Glomerular visceral epithelial cell (primary cell): Measurements from ENCODE around the gene GPC1.

Experiments used
- DNase-seq: peaks from one replicate; pipeline ENCODE4 v3.0.0-alpha.2; 2016; ENCODE audit errors: extremely low spot score

Gene GPC1

GRCh38 chr2:240456447-240457222 is 21.2 kb downstream of the GPC1 start:
- no peak for DNase-seq

DNA sequence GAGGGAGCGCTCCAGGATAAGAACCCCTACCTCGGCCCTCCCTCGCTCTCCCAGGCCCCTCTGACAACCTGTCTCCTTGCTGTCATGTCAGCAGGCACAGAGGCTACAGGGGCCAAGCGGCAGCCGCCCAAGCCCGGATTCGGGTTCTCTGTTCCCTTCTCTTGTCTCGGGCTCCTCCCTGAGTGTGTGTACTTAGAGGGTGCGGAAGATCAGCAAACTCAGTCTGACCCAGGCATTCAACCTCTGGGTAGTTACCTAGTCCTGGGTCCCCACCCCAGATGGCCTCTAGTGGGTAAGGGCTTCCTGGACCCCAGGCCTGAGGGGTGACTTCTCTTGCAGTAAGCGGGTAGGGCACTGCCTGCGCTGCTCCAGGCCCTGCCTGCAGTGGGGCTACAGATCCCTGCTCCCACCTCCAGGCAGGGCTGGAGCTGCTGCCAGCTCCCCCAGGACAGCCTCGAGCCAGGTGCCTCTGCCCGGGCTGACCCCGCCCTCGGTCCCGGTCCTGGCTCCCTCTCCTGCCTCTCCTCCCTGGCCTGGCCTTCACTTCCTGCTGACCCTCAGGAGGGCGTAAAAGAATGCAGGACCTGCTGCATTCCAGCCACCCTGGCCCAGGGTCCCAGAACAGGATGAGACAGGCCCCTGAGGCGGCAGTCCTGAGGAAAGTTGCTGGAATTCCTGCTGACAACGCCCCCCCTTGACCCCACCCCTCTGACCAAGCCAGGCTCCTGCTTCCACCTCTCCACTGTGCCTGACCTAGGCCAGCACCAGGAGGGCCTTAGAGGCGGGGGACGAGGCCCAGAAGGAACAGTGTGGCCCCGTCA is 22.0 kb downstream of the GPC1 start:
- no peak for DNase-seq

DNA sequence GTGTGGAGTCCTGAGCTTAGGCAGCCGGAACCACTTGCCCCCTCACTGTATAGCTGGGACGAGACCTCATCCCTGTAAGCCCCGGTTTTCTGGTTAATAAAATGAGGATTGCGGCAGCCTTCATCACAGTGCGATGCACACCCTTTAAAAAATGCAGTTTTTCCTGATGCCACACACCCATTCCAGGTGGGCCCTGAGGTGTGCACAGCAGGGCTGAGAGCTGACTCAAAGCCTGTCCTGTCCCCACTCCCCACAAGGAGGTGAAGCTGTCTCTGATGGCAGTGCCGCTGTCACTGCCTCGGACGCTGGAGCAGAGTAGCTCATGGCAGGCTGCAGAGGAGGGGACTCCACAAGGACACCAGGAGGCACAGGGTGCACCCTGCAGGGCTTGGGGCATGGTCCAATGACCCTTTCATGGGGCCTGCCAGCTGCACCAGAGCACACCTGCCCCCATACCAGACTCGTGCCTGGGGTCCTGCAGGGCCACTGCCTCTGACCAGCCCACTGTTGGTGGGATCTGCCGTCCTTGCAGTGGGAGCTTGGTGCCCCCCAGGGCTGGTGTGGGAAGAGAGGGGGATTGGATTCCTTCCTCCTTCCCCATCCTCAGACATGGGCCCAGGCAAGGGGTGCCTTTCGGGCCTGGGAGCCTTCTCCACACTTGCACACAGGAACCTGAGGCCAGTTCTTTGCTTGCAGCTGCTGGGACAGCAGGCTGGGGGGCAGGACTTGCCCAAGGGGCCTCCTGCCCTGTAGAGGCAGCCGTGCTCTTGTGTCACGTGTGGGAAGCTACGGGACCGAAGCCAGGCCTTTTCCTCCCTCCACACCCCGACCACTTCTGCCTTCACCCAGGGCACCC is 22.8 kb downstream of the GPC1 start:
- no peak for DNase-seq

DNA sequence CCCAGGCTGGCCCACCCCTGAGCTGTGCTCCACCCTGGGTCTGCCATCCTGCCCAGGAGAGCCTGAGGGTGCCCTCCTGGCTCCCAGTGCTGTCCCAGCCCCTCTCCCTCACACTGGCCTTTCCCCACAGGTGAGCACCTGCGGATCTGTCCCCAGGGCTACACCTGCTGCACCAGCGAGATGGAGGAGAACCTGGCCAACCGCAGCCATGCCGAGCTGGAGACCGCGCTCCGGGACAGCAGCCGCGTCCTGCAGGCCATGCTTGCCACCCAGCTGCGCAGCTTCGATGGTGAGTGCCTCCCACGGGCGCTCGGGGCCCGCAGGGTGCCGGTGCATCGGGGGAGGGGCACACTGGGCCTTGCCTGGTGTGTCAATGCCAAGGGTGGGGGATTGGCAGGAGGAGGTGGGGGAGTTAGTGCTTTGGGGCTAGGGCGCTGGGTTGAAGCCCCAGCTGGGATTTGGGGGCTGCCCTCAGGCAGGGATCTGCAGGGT is 23.5 kb downstream of the GPC1 start:
- no peak for DNase-seq

DNA sequence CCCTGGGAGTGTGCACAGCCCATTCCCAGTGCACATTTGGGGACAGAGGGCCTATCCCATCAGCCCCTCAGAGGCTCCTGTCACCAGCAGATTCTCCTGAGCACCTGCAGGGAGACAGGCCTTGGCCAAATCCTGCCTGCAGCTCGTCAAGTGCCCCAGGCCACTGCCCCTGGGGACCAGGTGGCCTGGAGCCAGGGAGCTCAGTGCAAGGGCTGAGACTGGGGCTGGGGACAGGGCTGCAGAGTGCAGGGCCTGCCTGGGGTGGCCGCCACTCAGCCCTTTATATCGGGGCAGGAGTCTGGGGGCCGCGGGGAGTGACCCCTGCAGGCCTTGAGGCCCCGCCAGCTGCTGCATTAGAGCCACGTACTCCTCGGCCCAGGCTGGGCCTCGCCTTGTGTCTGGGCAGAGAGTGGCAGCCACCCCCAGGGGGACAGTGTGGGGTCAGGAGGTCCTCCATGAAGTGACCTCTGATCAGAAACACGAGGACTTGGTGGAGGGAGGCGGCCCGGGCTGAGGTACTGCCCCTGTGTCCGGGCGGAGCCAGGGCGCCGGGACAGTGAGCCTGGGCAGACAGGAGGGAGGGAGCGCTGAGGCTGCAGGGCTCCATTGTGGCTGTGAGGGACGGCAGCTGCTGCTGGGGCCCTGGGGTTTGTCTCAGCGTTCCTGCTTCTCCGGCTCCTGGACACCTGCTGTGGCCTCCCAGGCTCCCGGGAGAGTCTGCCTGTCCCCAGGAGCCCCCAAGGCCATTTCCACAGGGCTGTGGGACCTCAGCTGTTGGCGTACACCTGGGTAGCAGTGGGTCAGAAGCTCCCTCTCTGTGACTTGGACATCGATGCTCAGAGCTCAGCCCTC is 24.2 kb downstream of the GPC1 start:
- no peak for DNase-seq

GRCh38 chr2:240460253-240460711 is 24.8 kb downstream of the GPC1 start:
- DNase-seq: no peak

DNA sequence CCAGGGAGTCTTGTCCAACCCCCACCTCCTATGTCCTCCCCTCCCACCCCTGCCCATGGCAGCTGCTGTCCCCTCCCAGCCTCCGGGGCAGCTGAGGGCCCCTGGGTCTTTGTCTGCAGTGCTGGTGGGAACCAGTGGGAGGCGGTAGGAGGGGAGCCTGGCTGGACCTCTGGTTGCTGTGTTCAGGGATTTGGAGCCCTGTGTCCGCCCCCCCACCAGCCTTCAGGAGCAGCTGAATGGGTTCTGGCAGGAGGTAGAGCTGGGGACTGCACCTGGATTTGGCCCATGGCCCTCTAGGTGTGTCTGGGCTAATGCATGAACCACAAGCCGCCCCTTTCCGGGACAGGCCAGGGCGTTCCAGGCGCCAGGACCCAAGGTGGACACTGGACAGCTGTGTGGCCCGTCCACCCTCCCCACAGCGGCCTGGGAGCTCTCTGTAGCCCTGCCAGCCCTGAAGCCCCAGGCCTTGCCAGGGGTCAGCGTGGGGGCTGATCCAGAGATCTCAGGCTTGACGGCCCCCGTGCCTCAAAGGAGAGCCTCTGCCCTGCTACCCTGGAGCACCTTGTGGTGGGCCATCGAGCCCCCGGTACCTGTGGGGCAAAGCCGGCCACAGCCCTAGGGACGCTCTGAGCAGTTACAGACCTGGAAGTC is 25.4 kb downstream of the GPC1 start:
- no peak for DNase-seq

DNA sequence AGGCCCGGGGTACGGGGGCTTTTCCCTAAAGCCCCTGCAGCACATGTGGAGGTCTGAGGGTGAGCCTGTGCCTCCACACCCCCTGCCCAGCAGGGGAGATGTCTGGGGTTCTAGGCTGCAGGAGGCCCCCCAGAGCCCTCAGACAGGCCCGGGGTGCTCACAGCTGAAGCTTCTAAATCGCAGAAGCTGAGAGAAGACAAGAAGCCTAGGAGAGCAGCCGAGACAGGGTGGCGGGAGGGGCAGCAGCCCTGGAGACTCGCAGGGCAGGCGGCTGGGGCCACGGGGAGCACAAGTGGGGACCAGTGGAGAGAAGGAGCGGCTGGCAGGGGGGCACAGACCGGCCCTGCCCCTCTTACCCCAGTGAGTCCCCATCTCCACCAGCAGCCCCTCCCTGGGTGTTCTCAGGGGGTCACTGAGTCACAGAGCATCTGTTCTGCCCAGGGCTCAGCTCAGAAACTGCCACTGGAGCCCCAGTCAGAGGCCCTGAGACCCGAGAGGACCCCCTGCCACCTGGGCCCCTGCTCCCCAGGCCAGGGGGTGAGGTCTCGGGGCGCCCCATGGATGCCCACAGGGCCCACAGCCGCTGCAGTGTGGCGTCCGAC is 26.1 kb downstream of the GPC1 start:
- no peak for DNase-seq

DNA sequence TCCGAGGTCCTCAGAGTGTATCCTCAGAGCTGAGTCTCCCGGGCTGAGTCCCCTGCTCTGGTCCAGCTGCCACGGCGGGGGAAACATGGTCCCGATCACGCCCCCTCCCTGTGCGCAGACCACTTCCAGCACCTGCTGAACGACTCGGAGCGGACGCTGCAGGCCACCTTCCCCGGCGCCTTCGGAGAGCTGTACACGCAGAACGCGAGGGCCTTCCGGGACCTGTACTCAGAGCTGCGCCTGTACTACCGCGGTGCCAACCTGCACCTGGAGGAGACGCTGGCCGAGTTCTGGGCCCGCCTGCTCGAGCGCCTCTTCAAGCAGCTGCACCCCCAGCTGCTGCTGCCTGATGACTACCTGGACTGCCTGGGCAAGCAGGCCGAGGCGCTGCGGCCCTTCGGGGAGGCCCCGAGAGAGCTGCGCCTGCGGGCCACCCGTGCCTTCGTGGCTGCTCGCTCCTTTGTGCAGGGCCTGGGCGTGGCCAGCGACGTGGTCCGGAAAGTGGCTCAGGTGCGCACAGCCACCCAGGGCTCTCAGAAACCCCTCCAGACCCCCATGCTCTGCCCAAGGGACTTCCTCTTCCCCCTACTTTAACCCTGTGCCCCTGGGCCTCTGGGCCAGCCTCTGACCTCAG is 26.7 kb downstream of the GPC1 start:
- DNase-seq: no peak

- no peak for DNase-seq
Observed at GRCh38 chr2:240462707-240463273, 27.3 kb downstream of the GPC1 start.

GRCh38 chr2:240463274-240463865 is 27.9 kb downstream of the GPC1 start:
- DNase-seq: no peak

DNA sequence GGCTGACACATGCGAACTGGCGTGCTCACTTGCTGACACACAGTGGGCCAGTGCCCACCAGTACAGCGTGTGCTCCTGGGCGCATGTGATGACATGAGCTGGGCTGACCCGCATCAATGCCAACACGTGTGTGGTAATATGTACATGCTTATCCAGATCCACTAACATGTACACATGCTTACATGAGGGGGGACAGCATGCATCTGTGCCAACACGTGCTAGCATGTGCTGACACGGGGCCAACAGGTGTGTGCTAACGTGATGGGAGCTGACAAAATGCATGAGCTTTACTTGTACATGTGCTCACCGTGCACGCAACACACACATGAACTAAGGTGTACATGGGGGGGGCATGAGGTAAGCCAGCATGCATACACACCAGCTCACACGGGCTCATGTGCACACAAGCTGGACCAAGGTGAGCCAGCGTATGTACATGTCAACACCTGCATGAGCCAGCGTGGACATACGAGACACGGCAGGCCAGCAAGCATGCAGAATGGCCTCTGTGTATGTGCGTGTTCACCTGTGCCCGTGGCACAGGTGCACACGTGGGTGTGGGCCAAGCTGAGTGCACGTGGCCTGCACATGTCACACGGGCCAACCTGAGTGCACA is 28.5 kb downstream of the GPC1 start:
- DNase-seq: no peak

- DNase-seq: no peak
Observed at GRCh38 chr2:240464514-240465241, 29.2 kb downstream of the GPC1 start.

DNA sequence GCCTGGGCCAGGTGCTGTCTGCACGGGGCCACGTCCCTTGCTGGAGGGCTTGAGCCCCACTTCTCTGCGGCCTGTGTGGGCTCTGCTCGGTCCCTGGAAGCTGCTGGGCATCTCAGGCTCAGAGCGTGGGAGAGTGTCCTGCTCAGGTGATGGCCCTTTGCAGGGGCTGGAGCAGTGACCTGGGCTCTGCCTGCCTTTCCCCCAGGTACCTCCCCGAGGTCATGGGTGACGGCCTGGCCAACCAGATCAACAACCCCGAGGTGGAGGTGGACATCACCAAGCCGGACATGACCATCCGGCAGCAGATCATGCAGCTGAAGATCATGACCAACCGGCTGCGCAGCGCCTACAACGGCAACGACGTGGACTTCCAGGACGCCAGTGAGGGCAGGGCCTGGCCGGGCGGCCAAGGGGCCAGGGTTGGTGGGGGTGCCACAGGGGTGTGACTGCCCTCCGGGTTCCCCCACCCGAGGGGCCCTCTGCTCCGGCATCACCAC is 29.9 kb downstream of the GPC1 start:
- DNase-seq: no peak

DNA sequence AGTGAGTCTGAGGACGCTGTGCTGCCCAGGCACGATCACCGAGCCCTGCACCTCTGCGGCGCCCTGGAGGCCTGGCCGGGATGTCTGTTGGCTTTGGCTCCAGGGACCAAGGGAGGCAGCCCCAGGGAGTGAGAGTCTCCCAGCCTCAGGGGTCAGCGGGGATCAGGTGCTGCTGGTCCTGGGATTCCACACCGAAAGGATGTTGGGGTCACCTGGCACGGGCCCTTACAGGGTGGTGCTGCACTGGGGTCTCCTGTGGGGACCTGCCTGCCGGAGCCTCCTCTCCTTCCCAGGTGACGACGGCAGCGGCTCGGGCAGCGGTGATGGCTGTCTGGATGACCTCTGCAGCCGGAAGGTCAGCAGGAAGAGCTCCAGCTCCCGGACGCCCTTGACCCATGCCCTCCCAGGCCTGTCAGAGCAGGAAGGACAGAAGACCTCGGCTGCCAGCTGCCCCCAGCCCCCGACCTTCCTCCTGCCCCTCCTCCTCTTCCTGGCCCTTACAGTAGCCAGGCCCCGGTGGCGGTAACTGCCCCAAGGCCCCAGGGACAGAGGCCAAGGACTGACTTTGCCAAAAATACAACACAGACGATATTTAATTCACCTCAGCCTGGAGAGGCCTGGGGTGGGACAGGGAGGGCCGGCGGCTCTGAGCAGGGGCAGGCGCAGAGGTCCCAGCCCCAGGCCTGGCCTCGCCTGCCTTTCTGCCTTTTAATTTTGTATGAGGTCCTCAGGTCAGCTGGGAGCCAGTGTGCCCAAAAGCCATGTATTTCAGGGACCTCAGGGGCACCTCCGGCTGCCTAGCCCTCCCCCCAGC is 30.5 kb downstream of the GPC1 start:
- DNase-seq: no peak

DNA sequence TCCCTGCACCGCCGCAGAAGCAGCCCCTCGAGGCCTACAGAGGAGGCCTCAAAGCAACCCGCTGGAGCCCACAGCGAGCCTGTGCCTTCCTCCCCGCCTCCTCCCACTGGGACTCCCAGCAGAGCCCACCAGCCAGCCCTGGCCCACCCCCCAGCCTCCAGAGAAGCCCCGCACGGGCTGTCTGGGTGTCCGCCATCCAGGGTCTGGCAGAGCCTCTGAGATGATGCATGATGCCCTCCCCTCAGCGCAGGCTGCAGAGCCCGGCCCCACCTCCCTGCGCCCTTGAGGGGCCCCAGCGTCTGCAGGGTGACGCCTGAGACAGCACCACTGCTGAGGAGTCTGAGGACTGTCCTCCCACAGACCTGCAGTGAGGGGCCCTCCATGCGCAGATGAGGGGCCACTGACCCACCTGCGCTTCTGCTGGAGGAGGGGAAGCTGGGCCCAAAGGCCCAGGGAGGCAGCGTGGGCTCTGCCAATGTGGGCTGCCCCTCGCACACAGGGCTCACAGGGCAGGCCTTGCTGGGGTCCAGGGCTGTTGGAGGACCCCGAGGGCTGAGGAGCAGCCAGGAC is 31.2 kb downstream of the GPC1 start:
- DNase-seq: no peak
